Measurements from ENCODE around the gene KRTAP10-10. TPM values are rescaled to one million over a fixed set of nuclear protein-coding genes. Genes with fewer than 3 reads are reported as not detected.
"Not testable (repeated sequence)": the region's sequence is repeated elsewhere in the genome, so short reads cannot be mapped to it uniquely, and the experiment has no call there.

Gene KRTAP10-10
- total RNA-seq, 1 donor from 2014 or later = not detected

GRCh38 chr21:44650265-44650972, 13.3 kb downstream of the KRTAP10-10 start:
- DNase-seq (ENCODE audit: low spot score) = no peak

GRCh38 chr21:44650973-44651675, 14.0 kb downstream of the KRTAP10-10 start:
- no peak for DNase-seq (ENCODE audit: low spot score)

GRCh38 chr21:44653123-44653522, 16.0 kb downstream of the KRTAP10-10 start:
- no peak for DNase-seq (ENCODE audit: low spot score)

- no peak for DNase-seq (ENCODE audit: low spot score)
These were observed 16.8 kb downstream of the KRTAP10-10 start for GRCh38 chr21:44653656-44654575.

- DNase-seq (ENCODE audit: low spot score) = no peak
These were observed 17.5 kb downstream of the KRTAP10-10 start, which contains the start of gene KRTAP12-4 for GRCh38 chr21:44654576-44655175. KRTAP12-4 (minus strand) TSS chr21:44654659; CDS start chr21:44654614, 45 bp downstream.

- DNase-seq (ENCODE audit: low spot score) = no peak
These were observed 19.7 kb downstream of the KRTAP10-10 start for GRCh38 chr21:44656868-44657267.

- no peak for DNase-seq (ENCODE audit: low spot score)
These were observed 20.7 kb downstream of the KRTAP10-10 start, which contains the start of gene KRTAP12-3 for GRCh38 chr21:44657635-44658540. KRTAP12-3 (plus strand) TSS chr21:44657932; CDS start chr21:44657980, 48 bp downstream.

- no peak for DNase-seq (ENCODE audit: low spot score)
These were observed 21.4 kb downstream of the KRTAP10-10 start for GRCh38 chr21:44658541-44658910.

GRCh38 chr21:44658913-44659595, 21.9 kb downstream of the KRTAP10-10 start:
- DNase-seq (ENCODE audit: low spot score) = no peak

GRCh38 chr21:44661567-44661966, 24.4 kb downstream of the KRTAP10-10 start:
- not testable (repeated sequence) for DNase-seq (ENCODE audit: low spot score)

GRCh38 chr21:44664691-44665090, 27.5 kb downstream of the KRTAP10-10 start:
- DNase-seq (ENCODE audit: low spot score) = no peak

GRCh38 chr21:44666401-44667320, 29.5 kb downstream of the KRTAP10-10 start, which contains the start of gene KRTAP12-2:
KRTAP12-2 (minus strand) TSS chr21:44666927; CDS start chr21:44666886, 41 bp downstream.
- no peak for DNase-seq (ENCODE audit: low spot score)

GRCh38 chr21:44667612-44668011, 30.5 kb downstream of the KRTAP10-10 start:
- no peak for DNase-seq (ENCODE audit: low spot score)

GRCh38 chr21:44670642-44671432, 33.7 kb downstream of the KRTAP10-10 start:
- no peak for DNase-seq (ENCODE audit: low spot score)

GRCh38 chr21:44671911-44672310, 34.8 kb downstream of the KRTAP10-10 start:
- DNase-seq (ENCODE audit: low spot score) = no peak

GRCh38 chr21:44677881-44678280, 40.7 kb downstream of the KRTAP10-10 start:
- DNase-seq (ENCODE audit: low spot score) = no peak

- no peak for DNase-seq (ENCODE audit: low spot score)
These were observed 44.0 kb downstream of the KRTAP10-10 start for GRCh38 chr21:44681152-44681551.
